DMS53 (cell line): Measurements from ENCODE around the gene SPHK1.

Experiments
- DNase-seq: peaks from one replicate; lab custom pipeline; 2025; lab: John Stamatoyannopoulos, UW

The SPHK1 gene

DNA sequence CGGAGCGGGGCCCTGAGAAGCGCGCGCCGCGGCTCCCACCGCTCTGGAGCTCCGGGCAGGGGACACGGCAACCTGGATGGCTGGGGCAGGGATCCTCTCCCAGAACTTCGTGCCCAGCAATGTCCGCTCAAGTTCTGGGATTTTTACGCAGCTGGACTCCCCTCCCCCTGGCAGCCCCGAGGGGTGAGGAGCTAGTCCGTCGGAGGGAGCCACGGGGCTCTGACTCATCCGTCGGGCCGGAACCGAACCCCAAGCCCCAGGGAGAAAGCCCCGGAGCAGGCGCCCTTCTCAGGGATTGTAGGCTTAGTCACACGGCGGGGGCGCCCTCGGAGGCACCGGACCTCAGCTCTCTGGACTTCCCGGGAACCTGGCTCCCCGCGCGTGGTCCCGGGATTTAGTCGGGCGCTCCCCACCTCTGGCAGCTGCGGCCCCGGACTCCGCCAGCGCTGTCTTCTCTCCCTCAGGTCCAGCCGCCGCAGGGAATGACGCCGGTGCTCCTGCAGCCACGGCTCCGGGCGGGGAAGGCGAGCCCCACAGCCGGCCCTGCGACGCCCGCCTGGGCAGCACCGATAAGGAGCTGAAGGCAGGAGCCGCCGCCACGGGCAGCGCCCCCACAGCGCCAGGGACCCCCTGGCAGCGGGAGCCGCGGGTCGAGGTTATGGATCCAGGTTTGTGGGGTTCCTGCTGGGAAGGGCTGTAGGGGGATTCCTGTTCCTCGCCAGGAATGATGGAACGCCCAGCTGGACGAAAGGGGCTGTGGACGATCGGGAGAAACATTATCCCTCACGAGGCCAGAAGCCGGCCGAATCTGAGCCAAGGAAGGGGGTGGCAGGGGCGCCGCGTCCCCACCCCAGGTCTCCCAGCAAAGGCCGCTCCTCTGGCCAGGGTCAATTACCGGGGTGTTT lies 830 bp downstream of the SPHK1 start:
- peak; percentile 81 for DNase-seq

DNA sequence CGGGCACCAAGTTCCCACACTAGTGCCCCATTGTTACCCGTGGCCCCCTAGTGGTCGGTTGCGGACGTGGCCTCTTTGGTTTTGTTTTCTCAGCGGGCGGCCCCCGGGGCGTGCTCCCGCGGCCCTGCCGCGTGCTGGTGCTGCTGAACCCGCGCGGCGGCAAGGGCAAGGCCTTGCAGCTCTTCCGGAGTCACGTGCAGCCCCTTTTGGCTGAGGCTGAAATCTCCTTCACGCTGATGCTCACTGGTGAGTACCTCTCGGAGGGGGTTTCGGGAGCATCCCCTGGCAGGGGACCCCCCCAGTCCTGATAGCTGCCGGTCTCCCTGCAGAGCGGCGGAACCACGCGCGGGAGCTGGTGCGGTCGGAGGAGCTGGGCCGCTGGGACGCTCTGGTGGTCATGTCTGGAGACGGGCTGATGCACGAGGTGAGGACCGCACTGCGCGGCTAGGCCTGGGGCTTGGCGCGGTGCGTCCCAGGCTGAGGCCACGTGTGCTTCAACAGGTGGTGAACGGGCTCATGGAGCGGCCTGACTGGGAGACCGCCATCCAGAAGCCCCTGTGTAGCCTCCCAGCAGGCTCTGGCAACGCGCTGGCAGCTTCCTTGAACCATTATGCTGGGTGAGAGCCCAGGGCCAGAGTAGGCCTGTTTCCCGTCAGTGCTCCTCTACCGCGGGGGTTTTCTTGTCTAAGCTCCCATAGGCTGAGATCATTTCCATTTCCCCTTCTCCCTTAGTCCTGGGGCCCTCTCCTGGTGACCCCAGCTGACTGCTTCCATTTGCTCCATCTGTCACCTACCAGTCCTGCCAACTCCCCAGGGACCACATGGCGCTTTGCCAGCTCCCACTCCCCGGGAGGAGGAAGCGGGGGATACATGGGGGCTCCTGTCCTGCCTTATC lies 1.7 kb downstream of the SPHK1 start:
- peak; percentile 92 for DNase-seq

GRCh38 chr17:76386966-76387765 lies 2.8 kb downstream of the SPHK1 start:
- DNase-seq, result no peak

DNA sequence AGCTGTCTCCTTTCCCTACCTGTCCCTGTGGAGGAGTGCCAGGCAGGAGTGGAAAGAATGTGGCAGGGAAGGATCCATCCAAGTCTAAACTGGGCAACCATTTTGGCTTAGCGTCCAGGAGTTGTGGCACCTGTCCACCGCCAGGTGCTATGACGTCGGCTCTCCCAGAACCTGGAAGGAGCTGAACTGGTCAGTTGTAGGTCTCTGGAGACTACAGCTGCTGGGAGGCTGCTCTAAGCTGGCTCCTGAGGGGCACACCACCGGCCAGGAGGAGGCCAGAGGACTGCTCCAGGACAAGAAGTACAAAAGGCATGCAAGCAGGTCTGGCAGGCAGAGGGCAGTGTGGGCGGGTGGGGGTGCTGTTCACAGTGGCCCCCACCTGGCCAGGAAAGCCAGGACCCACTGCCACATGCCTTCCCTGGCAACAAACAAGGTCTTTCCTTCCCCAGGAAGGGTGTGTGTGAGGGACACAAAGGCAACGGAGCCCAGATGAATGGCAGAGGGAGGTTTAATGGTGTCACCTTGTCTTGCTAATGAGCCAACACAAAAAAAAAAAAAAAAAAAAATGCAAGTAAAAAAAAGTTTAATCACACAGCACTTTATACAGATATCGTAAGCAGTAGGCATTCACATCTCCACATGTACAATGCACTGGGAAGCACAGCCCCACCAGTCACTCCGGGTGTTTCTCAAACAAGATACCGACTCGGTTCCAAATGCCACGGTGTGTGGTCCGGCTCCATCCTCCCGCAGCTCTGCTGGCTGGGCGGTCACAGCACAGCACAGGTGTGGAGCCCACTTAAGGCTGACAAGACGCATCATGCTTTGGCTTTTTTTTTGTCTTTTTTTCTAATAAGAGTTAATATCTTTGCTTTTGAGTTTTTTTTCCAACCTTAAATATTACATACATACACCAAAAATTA lies 4.8 kb downstream of the SPHK1 start:
- DNase-seq, result peak; percentile 59

- no peak for DNase-seq
Observed at GRCh38 chr17:76390003-76390421, 5.6 kb downstream of the SPHK1 start.

GRCh38 chr17:76391200-76391715 lies 6.8 kb downstream of the SPHK1 start:
- DNase-seq, result no peak

GRCh38 chr17:76394166-76394565 lies 9.8 kb downstream of the SPHK1 start:
- DNase-seq, result peak; percentile 96

DNA sequence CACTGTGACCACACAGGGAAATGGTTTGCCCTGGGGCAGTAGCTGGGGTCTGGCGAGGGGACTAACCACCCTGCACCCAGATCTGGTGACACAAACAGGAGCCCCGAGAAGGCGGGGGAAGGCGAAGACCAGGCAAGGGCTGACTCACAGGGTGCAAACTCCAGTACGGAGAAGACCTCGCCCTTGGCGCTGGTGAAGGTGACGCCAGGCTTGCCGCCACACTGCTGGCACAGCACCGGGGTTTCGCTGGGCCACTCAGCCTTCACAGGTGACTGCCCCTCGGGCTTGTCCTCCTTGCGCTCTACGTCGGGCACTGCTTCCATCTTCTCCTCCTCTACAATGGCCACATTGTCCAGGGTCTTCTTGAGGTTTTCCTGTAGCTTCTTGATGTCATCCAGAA lies 11.6 kb downstream of the SPHK1 start:
- DNase-seq, result no peak

- no peak for DNase-seq
Observed at GRCh38 chr17:76397184-76397583, 12.8 kb downstream of the SPHK1 start.

DNA sequence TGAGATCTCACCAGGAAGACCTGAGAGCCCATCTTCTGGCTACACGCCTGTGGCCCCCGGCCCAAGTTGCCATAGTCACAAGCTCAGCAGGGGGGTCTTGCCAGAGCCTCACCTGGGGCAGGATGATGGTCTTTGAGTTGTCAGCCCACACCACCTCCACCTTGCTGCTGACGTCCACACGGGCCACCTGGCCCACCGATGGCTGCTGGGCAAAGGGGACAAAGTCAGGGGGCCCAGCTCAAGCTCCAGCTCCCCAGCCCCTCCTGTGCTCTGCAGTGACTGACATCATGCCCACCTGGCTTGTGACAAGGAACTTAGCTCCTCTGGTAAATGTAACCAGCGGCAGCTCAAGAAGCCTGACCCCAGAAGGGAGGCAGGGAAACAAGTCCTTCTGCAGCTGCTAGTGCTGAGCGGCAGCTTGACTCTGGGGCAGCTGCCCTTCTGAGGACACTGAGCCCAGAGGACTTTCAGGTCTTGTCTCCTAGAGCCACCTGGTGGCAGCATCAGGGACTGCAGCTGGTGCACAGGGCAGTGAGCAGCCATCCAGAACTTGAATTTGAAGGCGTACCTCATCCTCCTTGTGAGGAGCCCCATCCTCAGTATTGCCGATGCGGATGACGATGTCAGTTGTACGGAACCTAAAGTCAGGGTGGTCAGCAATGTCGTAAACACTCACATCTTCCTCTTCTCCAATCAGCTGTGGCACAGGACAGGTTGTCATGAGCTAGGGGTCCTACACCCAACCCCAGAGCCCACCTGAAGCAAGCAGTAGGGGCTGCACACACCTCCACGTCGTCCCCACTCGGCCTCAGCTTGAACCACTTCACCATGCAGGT lies 13.5 kb downstream of the SPHK1 start:
- DNase-seq, result peak; percentile 96

- peak; percentile 40 for DNase-seq
Observed at GRCh38 chr17:76398523-76399174, 14.2 kb downstream of the SPHK1 start.

GRCh38 chr17:76399175-76400172 lies 15.1 kb downstream of the SPHK1 start:
- no peak for DNase-seq

DNA sequence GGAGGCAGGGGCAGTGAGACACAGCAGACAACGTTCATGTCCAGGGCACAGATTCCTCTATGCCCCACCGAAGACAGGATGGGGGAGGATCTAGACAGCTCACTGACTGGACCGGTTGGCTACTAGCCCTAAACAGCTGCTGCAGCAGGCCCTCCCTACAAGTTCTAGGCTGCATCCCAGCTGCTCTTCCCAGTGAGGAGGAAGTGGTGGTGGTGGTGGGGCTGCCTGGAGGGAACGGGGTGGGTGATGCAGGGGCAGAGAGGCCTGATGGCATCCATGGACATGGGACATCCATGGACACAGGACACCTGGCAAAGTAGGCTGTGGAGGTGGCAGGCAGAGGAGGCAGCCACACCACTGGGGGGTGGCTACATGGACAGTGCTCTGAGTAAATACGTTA lies 18.3 kb downstream of the SPHK1 start:
- DNase-seq, result no peak

GRCh38 chr17:76404256-76404655 lies 19.8 kb downstream of the SPHK1 start:
- no peak for DNase-seq

- no peak for DNase-seq
Observed at GRCh38 chr17:76404976-76405563, 20.7 kb downstream of the SPHK1 start.

GRCh38 chr17:76405607-76405966 lies 21.2 kb downstream of the SPHK1 start:
- DNase-seq, result no peak

GRCh38 chr17:76405967-76406647 lies 21.7 kb downstream of the SPHK1 start:
- peak; percentile 54 for DNase-seq
